Esophagus muscularis mucosa (tissue), 3 donors: Measurements from ENCODE around the gene XPO6.

Experiments
- CTCF ChIP-seq, 3 experiments: fragments of 200-600 bp in 2 of 3; fragments of 450-650 bp in 1 of 3; sonication (generic) in 2 of 3; IDR thresholded peaks; one replicate each; pipeline ENCODE4 v1.5.1; 2017 to 2019; ENCODE audit warnings: antibody characterized with exemption in 3 of 3, mild to moderate bottlenecking in 2 of 3, moderate library complexity in 1 of 3
- POLR2A ChIP-seq: fragments of 450-650 bp; IDR thresholded peaks from one replicate; pipeline ENCODE4 v1.6.1; 2017; ENCODE audit warnings: antibody characterized with exemption, moderate library complexity, mild to moderate bottlenecking, low read depth
- POLR2AphosphoS5 ChIP-seq, 2 donors: sonication (generic); formaldehyde crosslinking; IDR thresholded peaks; one replicate each; pipeline ENCODE4 v1.6.1; 2017; ENCODE audit warnings: antibody characterized with exemption in 2 of 2

- TF ChIP-seq CTCF (IDR thresholded peaks at IDR 0.05) (no peak), POLR2A (no peak), POLR2AphosphoS5 (IDR thresholded peaks at IDR 0.05) (peak; percentile 58 to 86)
Observed at GRCh38 chr16:28211758-28212531, at the start of gene XPO6.
